HG02970 (cell line): Measurements from ENCODE around the gene ARMCX1.
"Not testable (repeated sequence)": the region's sequence is repeated elsewhere in the genome, so short reads cannot be mapped to it uniquely, and the experiment has no call there.

Source experiments
- ATAC-seq: cut with Tn5 transposase; IDR thresholded peaks from one replicate; pipeline ENCODE4 v1.9.1; 2021; ENCODE audit warnings: mild to moderate bottlenecking, moderate library complexity, moderate number of reproducible peaks; ENCODE audit not compliant: unreplicated experiment, low FRiP score

Gene ARMCX1

GRCh38 chrX:101550362-101550750, at the start of gene ARMCX1:
Gene ARMCX1, plus strand, starts transcription at chrX:101550547. Its CDS starts 2,384 bp downstream, at chrX:101552931.
- ATAC-seq: no peak

DNA sequence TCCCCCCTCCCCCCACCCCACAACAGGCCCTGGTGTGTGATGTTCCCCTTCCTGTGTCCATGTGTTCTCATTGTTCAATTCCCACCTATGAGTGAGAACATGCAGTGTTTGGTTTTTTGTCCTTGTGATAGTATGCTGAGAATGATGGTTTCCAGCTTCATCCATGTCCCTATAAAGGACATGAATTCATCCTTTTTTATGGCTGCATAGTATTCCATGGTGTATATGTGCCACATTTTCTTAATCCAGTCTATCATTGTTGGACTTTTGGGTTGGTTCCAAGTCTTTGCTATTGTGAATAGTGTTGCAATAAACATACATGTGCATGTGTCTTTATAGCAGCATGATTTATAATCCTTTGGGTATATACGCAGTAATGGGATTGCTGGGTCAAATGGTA, 47.4 kb upstream of the ARMCX1 start:
- ATAC-seq: not testable (repeated sequence)

GRCh38 chrX:101507372-101507771, 43.0 kb upstream of the ARMCX1 start:
- ATAC-seq: no peak

DNA sequence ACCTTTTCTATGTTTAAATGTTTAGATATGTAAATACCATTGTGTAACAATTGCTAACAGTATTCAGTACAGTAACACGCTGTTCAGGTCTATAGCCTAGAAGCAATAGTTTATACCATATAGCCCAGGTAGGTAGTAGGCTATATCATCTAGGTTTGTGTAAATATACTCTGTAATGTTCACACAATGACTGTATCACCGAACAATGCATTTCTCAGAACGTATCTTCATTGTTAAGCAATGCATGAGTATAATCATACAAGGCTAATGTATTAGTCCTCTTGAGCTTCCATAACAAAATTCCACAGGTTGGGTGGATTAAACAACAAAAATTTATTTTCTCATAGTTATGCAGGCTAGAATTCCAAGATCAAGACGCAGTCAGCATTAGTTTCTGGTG, 42.4 kb upstream of the ARMCX1 start:
- ATAC-seq: no peak

DNA sequence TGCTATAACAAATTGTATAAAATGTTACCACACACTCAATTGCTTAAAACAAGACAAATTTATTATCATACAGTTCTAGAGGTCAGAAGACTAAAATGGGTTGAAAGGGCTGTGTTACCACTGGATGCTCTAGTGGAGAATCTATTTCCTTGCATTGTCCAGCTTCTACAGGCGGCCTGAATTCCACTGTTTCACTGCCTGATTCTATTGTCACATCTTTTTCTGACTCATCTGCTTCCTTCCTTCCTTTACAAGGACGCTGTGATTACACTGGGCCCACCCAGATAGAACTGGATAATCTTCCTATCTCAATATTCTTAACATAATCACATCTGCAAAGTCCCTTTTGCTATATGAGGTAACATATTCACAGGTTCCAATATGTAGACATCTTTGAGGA, 19.4 kb upstream of the ARMCX1 start:
- no peak for ATAC-seq

GRCh38 chrX:101539116-101539515, 11.2 kb upstream of the ARMCX1 start:
- no peak for ATAC-seq

DNA sequence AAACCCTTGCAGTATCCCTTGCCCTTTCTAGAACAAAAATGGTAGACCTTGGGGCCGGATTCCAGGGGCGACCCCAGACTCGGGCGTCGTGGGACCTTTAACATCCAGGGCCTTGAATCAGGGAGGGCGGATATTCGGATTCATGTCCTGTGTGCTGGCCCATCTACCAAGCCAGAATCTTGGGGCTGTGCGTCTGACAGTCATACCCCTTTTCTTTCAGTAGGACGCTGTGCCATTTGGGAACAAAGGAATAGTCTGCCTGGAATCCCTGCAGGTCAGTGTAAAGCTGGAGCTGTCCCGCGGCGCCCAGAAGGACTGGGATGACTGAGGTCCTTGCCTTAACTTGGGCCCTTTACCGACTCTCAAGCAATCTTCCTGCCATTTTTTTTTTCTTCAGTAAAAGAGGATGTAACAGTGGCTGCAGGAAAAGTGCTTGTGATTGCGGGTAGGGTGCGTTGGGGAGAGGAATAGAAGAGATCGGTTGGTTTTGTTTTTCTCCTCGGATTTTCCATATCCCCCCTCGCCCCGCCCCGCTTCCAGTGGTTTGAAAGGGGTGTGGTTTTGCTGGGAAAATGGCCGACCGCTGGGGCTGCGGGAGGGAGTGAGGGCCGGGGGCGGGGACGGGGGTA, 518 bp downstream of the ARMCX1 start:
- no peak for ATAC-seq

- ATAC-seq: no peak
Measured at GRCh38 chrX:101551380-101551767, 1.0 kb downstream of the ARMCX1 start.

DNA sequence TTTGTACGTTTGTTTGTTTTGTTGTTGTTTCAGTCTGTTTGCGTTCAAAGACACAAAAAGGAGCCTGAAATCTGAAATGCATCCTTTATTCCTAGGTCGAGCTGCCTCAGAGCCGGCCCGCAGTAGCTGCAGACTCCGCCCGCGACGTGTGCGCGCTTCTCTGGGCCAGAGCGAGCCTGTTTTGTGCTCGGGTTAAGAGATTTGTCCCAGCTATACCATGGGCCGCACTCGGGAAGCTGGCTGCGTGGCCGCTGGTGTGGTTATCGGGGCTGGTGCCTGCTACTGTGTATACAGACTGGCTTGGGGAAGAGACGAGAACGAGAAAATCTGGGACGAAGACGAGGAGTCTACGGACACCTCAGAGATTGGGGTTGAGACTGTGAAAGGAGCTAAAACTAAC, 2.4 kb downstream of the ARMCX1 start:
- ATAC-seq: no peak

DNA sequence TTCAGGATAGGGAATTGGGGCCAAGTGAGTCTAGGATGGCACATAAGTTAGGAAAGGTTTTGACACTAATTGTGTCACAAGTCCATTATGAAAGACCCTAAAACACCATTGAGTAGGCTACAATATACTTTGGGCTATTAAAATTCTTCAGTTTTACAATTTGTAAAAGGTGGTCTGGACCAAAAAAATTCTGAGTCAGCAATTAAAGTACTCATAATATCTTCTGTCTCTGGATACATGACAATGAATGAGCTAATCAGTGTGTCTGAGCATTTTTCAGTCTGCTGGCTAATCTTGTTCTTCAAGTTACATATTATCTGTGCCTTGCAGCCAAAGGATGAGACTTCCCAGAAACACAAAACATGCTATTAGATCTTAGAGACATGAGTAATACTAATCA, 14.3 kb downstream of the ARMCX1 start:
- ATAC-seq: no peak

- ATAC-seq: peak; percentile 97
Measured at GRCh38 chrX:101595739-101596419, 45.5 kb downstream of the ARMCX1 start.

DNA sequence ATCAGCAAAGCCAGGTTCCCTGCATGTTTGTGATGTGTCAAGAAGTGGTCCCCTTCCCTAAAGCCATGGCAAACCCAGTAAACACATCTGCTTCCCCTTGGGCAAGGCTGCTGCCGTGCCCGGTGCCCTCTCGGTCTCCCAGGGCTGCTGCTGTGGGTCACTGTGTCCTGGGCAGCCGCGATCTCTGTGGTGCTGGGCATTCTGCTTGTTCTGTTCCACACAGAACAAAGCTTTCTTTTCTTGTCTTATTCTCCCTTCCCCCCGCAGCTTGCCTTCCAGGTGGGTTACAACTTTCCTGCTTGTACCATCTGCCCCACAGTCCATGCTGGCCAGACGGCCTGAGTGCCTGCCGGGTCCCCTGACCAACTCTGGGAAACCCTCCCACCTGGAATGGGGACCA, 49.2 kb downstream of the ARMCX1 start:
- ATAC-seq: not testable (repeated sequence)

GRCh38 chrX:101602077-101602476, 51.7 kb downstream of the ARMCX1 start:
- no peak for ATAC-seq
